Activated CD4-positive, alpha-beta T cell treated with anti-CD3 and anti-CD28 coated beads for 36 hours (primary cell): ENCODE measurements around the gene TMEM94. TPM values are rescaled to one million over a fixed set of nuclear protein-coding genes. Genes with fewer than 3 reads are reported as not detected.

Source experiments
- ATAC-seq: fragments of 200-7000 bp; cut with Tn5 transposase; one replicate; pipeline ENCODE4 v1.10.0; 2021; ENCODE audit warnings: mild to moderate bottlenecking, moderate library complexity
- CTCF ChIA-PET: fragments of 350-600 bp; sonication (Branson Sonifier 250); formaldehyde crosslinking; loops from one replicate; lab custom pipeline; 2021; ENCODE audit warnings: antibody characterized with exemption; lab: Charles Lee
- POLR2A ChIA-PET: fragments of 350-600 bp; sonication (Branson Sonifier 250); formaldehyde crosslinking; loops from one replicate; lab custom pipeline; 2021; ENCODE audit warnings: antibody characterized with exemption, inconsistent platforms; lab: Charles Lee
- DNase-seq: peaks from one replicate; pipeline ENCODE4 v3.0.0-alpha.2; 2020
- H3K27ac Mint-ChIP-seq: one replicate; pipeline ENCODE4 v1.8.0; 2021; ENCODE audit warnings: mixed read lengths
- H3K27me3 Mint-ChIP-seq: one replicate; pipeline ENCODE4 v1.8.0; 2021; ENCODE audit warnings: mixed read lengths
- H3K36me3 Mint-ChIP-seq: one replicate; pipeline ENCODE4 v1.8.0; 2021; ENCODE audit warnings: low read depth, mixed read lengths
- H3K4me1 Mint-ChIP-seq: one replicate; pipeline ENCODE4 v1.8.0; 2021; ENCODE audit warnings: mixed read lengths
- H3K4me3 Mint-ChIP-seq: one replicate; pipeline ENCODE4 v1.8.0; 2021; ENCODE audit warnings: mild to moderate bottlenecking, moderate library complexity, mixed read lengths
- H3K9me3 Mint-ChIP-seq: one replicate; pipeline ENCODE4 v1.8.0; 2021; ENCODE audit warnings: low read depth, mixed read lengths
- intact Hi-C, 2 experiments: fragments of 100-400 bp; cut with DNase I in 1 of 2; cut with micrococcal nuclease in 1 of 2; formaldehyde crosslinking; loops; one replicate each; pipeline versions ENCODE4 v1.14.2 to v1.15.1; 2022 to 2024; cut with DNase I, micrococcal nuclease
- total RNA-seq, 2 experiments: library from RNA; stranded (reverse); gene quantifications; one replicate each; pipeline ENCODE4 v1.2.3, GENCODE V29; 2021

Gene TMEM94
- total RNA-seq, 2 experiments from 2014 or later: 51.4 to 62.5 TPM

GRCh38 chr17:75513641-75514000 is 57.2 kb downstream of the TMEM94 start:
- H3K27ac Mint-ChIP-seq: no peak overlapping the region
- POLR2A ChIA-PET: interaction anchor here (0.5 kb wide), 1 partner anchor 97 kb away, joined by 4 read pairs; no protein-coding TSS in a partner anchor
- H3K4me3 Mint-ChIP-seq: no peak overlapping the region
- peaks cover 12% of the 10 kb centered on the region for H3K36me3 Mint-ChIP-seq
- DNase-seq: no peak
- no peak for ATAC-seq
- intact Hi-C loops: loop anchor here in 1 of 2 experiments (10.0 kb wide), 1 partner anchor 249 kb away; the partner anchor contains the start of genes GGA3 and MRPS7
- peaks cover 3% of the 10 kb centered on the region for H3K27me3 Mint-ChIP-seq
- no peaks in the 10 kb centered on the region for H3K9me3 Mint-ChIP-seq
- H3K4me1 Mint-ChIP-seq: peaks cover 15% of the 10 kb centered on the region
- CTCF ChIA-PET: interaction anchor here (1.0 to 1.2 kb wide), 3 partner anchors 14 to 87 kb away, joined by 3 to 5 read pairs (median 4); no protein-coding TSS in a partner anchor

- CTCF ChIA-PET: interaction anchor here (0.5 to 1.2 kb wide), 3 partner anchors 13 to 58 kb away, joined by 3 to 5 read pairs (median 3); partner anchors contain the start of gene TMEM94
- DNase-seq: peak; percentile 35
- no peak for ATAC-seq
- Mint-ChIP-seq H3K4me1 (peaks cover 22% of the 10 kb centered on the region), H3K36me3 (peaks cover 14% of the 10 kb centered on the region), H3K27me3 (peaks cover 3% of the 10 kb centered on the region), H3K4me3 (peak overlapping the region; percentile 47), H3K27ac (no peak overlapping the region), H3K9me3 (no peaks in the 10 kb centered on the region)
- intact Hi-C loops: loop anchor here in 1 of 2 experiments (2.0 to 10.0 kb wide), 2 partner anchors 152 to 250 kb away; partner anchors contain the start of genes GGA3, MRPS7, RECQL5 and SAP30BP
- POLR2A ChIA-PET: interaction anchor here (0.5 kb wide), 1 partner anchor 97 kb away, joined by 4 read pairs; no protein-coding TSS in a partner anchor
These were observed 58.0 kb downstream of the TMEM94 start for GRCh38 chr17:75514299-75514918.

- peak overlapping the region; percentile 68 for H3K4me3 Mint-ChIP-seq
- no peak overlapping the region for H3K27ac Mint-ChIP-seq
- peak; percentile 26 for DNase-seq
- peaks cover 3% of the 10 kb centered on the region for H3K27me3 Mint-ChIP-seq
- peaks cover 18% of the 10 kb centered on the region for H3K36me3 Mint-ChIP-seq
- no peaks in the 10 kb centered on the region for H3K9me3 Mint-ChIP-seq
- POLR2A ChIA-PET: no interaction called here
- H3K4me1 Mint-ChIP-seq: peaks cover 22% of the 10 kb centered on the region
- no peak for ATAC-seq
- intact Hi-C loops: loop anchor here (1.0 to 10.0 kb wide), 7 partner anchors 89 to 738 kb away; partner anchors contain the start of genes GGA3 (in 1 of the 2), MRPS7 (in 1 of the 2), NAT9 (in 1 of the 2) and RECQL5 (in 1 of the 2)
- CTCF ChIA-PET: interaction anchor here (1.2 kb wide), 1 partner anchor 20 kb away, joined by 3 read pairs; no protein-coding TSS in a partner anchor
These were observed 58.6 kb downstream of the TMEM94 start for GRCh38 chr17:75514919-75515495.

GRCh38 chr17:75515496-75516254 is 59.2 kb downstream of the TMEM94 start, which contains the start of gene CASKIN2:
Gene CASKIN2 (minus strand): TSS chr17:75515537. CDS start chr17:75513804, 1,733 bp downstream.
- intact Hi-C loops: loop anchor here (1.0 to 10.0 kb wide), 20 partner anchors 10 to 986 kb away; partner anchors contain the start of genes GGA3 (in 2 of the 2), MRPS7 (in 2 of the 2), RECQL5 (in 2 of the 2) and SAP30BP (in 2 of the 2)
- H3K36me3 Mint-ChIP-seq: peaks cover 19% of the 10 kb centered on the region
- ChIA-PET CTCF (interaction anchor here (0.6 to 1.5 kb wide), 16 partner anchors 9 to 776 kb away, joined by 3 to 10 read pairs (median 4); partner anchors contain the start of genes LLGL2 and SLC25A19), POLR2A (interaction anchor here (1.0 to 1.4 kb wide), 2 partner anchors 9 to 73 kb away, joined by 3 to 6 read pairs; partner anchors contain the start of gene LLGL2)
- peaks cover 22% of the 10 kb centered on the region for H3K4me1 Mint-ChIP-seq
- DNase-seq (peak; percentile 93), ATAC-seq (peak; percentile 61)
- H3K9me3 Mint-ChIP-seq: no peaks in the 10 kb centered on the region
- peak within 1 kb of the TSS; percentile 68 for H3K4me3 Mint-ChIP-seq
- H3K27me3 Mint-ChIP-seq: peaks cover 3% of the 10 kb centered on the region
- H3K27ac Mint-ChIP-seq: no peak within 1 kb of the TSS

- ChIA-PET CTCF (interaction anchor here (0.6 to 2.9 kb wide), 20 partner anchors 9 to 776 kb away, joined by 3 to 13 read pairs (median 4); partner anchors contain the start of genes LLGL2 and SLC25A19), POLR2A (interaction anchor here (0.5 to 1.4 kb wide), 4 partner anchors 9 to 1574 kb away, joined by 3 to 6 read pairs (median 5); partner anchors contain the start of genes GGA3, LLGL2 and MRPS7)
- Mint-ChIP-seq H3K27ac (peak within 1 kb of the TSS; percentile 51), H3K36me3 (peaks cover 25% of the 10 kb centered on the region), H3K9me3 (no peaks in the 10 kb centered on the region), H3K4me3 (peak within 1 kb of the TSS; percentile 85), H3K4me1 (peaks cover 22% of the 10 kb centered on the region), H3K27me3 (peaks cover 3% of the 10 kb centered on the region)
- peak; percentile 98 for DNase-seq
- peak; percentile 88 for ATAC-seq
- intact Hi-C loops: loop anchor here (1.0 to 10.0 kb wide), 18 partner anchors 9 to 985 kb away; partner anchors contain the start of genes GGA3 (in 2 of the 2), MRPS7 (in 2 of the 2), GRB2 (in 1 of the 2) and JPT1 (in 1 of the 2)
These were observed 59.8 kb downstream of the TMEM94 start, which contains the start of gene TSEN54 for GRCh38 chr17:75516255-75516618. Gene TSEN54 (plus strand): TSS chr17:75516528. CDS start chr17:75516561, 33 bp downstream.

GRCh38 chr17:75516619-75517296 is 60.3 kb downstream of the TMEM94 start:
- Mint-ChIP-seq H3K9me3 (no peaks in the 10 kb centered on the region), H3K4me3 (peak overlapping the region; percentile 85), H3K27ac (peak overlapping the region; percentile 51), H3K4me1 (peaks cover 22% of the 10 kb centered on the region), H3K36me3 (peaks cover 27% of the 10 kb centered on the region), H3K27me3 (peaks cover 3% of the 10 kb centered on the region)
- DNase-seq (peak; percentile 62), ATAC-seq (peak; percentile 10)
- ChIA-PET POLR2A (interaction anchor here (0.5 to 1.4 kb wide), 4 partner anchors 8 to 1574 kb away, joined by 3 to 6 read pairs (median 5); partner anchors contain the start of genes GGA3, LLGL2 and MRPS7), CTCF (interaction anchor here (0.6 to 2.9 kb wide), 20 partner anchors 8 to 777 kb away, joined by 3 to 13 read pairs (median 4); partner anchors contain the start of genes LLGL2 and SLC25A19)
- intact Hi-C loops: loop anchor here (1.0 to 10.0 kb wide), 18 partner anchors 9 to 985 kb away; partner anchors contain the start of genes GGA3 (in 2 of the 2), LLGL2 (in 2 of the 2), MRPS7 (in 2 of the 2) and GRB2 (in 1 of the 2)

- Mint-ChIP-seq H3K4me3 (peak overlapping the region; percentile 85), H3K36me3 (peaks cover 31% of the 10 kb centered on the region), H3K4me1 (peaks cover 22% of the 10 kb centered on the region), H3K9me3 (no peaks in the 10 kb centered on the region), H3K27me3 (peaks cover 3% of the 10 kb centered on the region), H3K27ac (peak overlapping the region; percentile 51)
- DNase-seq (peak; percentile 69), ATAC-seq (no peak)
- CTCF ChIA-PET: interaction anchor here (0.7 to 2.9 kb wide), 8 partner anchors 8 to 228 kb away, joined by 3 to 13 read pairs (median 6); partner anchors contain the start of genes LLGL2 and SLC25A19
- intact Hi-C loops: loop anchor here (1.0 to 10.0 kb wide), 7 partner anchors 8 to 740 kb away; partner anchors contain the start of genes GGA3 (in 2 of the 2), MRPS7 (in 2 of the 2), LLGL2 (in 1 of the 2) and NAT9 (in 1 of the 2)
- POLR2A ChIA-PET: interaction anchor here (1.4 kb wide), 1 partner anchor 8 kb away, joined by 6 read pairs; the partner anchor contains the start of gene LLGL2
These were observed 60.9 kb downstream of the TMEM94 start for GRCh38 chr17:75517297-75517865.

GRCh38 chr17:75518201-75518600 is 61.8 kb downstream of the TMEM94 start:
- CTCF ChIA-PET: interaction anchor here (0.5 to 2.9 kb wide), 9 partner anchors 17 to 376 kb away, joined by 3 to 13 read pairs (median 3); partner anchors contain the start of gene SMIM5
- no peaks in the 10 kb centered on the region for H3K9me3 Mint-ChIP-seq
- POLR2A ChIA-PET: no interaction called here
- H3K27me3 Mint-ChIP-seq: peaks cover 3% of the 10 kb centered on the region
- peak overlapping the region; percentile 85 for H3K4me3 Mint-ChIP-seq
- peak; percentile 35 for DNase-seq
- intact Hi-C loops: loop anchor here (5.0 to 10.0 kb wide), 5 partner anchors 253 to 741 kb away; partner anchors contain the start of genes GGA3 (in 1 of the 2), MRPS7 (in 1 of the 2) and NAT9 (in 1 of the 2)
- H3K27ac Mint-ChIP-seq: peak overlapping the region; percentile 53
- H3K4me1 Mint-ChIP-seq: peaks cover 22% of the 10 kb centered on the region
- ATAC-seq: no peak
- peaks cover 33% of the 10 kb centered on the region for H3K36me3 Mint-ChIP-seq
